22Rv1 (cell line): ENCODE data around the gene SFSWAP.

Experiments
- CTCF ChIP-seq: fragments of 450-650 bp; IDR thresholded peaks from 2 replicates; pipeline ENCODE4 v1.5.1; 2017; ENCODE audit warnings: mild to moderate bottlenecking
- ZFX ChIP-seq: fragments of 450-650 bp; IDR thresholded peaks from 2 replicates; pipeline ENCODE4 v1.6.1; 2017; ENCODE audit warnings: antibody characterized with exemption, borderline replicate concordance

GRCh38 chr12:131843527-131843926 lies 132.6 kb downstream of the SFSWAP start:
- TF ChIP-seq CTCF, result no peak
- no peak for TF ChIP-seq ZFX
